ENCODE data around the gene TGFBR1. TPM values are rescaled to one million over a fixed set of nuclear protein-coding genes. Genes with fewer than 3 reads are reported as not detected.

Gene TGFBR1
- total RNA-seq, 1 donor from 2014 or later: 44.2 TPM

- DNase-seq: no peak
Observed at GRCh38 chr9:99171225-99172123, 66.6 kb downstream of the TGFBR1 start.

GRCh38 chr9:99172124-99173091, 67.5 kb downstream of the TGFBR1 start:
- no peak for DNase-seq

- no peak for DNase-seq
Observed at GRCh38 chr9:99173570-99174504, 68.9 kb downstream of the TGFBR1 start.

- no peak for DNase-seq
Observed at GRCh38 chr9:99176527-99177013, 71.7 kb downstream of the TGFBR1 start.

GRCh38 chr9:99177576-99178366, 72.9 kb downstream of the TGFBR1 start:
- no peak for DNase-seq

- DNase-seq: no peak
Observed at GRCh38 chr9:99178912-99179872, 74.3 kb downstream of the TGFBR1 start.

GRCh38 chr9:99180199-99180598, 75.3 kb downstream of the TGFBR1 start:
- no peak for DNase-seq

- DNase-seq: no peak
Observed at GRCh38 chr9:99180662-99181061, 75.7 kb downstream of the TGFBR1 start.

- DNase-seq: no peak
Observed at GRCh38 chr9:99181206-99181605, 76.3 kb downstream of the TGFBR1 start.

- no peak for DNase-seq
Observed at GRCh38 chr9:99181621-99182020, 76.7 kb downstream of the TGFBR1 start.

- DNase-seq: no peak
Observed at GRCh38 chr9:99182356-99182755, 77.4 kb downstream of the TGFBR1 start.

- no peak for DNase-seq
Observed at GRCh38 chr9:99183616-99184015, 78.7 kb downstream of the TGFBR1 start.

GRCh38 chr9:99184110-99184474, 79.2 kb downstream of the TGFBR1 start:
- no peak for DNase-seq

GRCh38 chr9:99184475-99185347, 79.8 kb downstream of the TGFBR1 start:
- DNase-seq: peak; percentile 85

- DNase-seq: no peak
Observed at GRCh38 chr9:99185348-99185632, 80.4 kb downstream of the TGFBR1 start.

- DNase-seq: no peak
Observed at GRCh38 chr9:99185934-99186333, 81.0 kb downstream of the TGFBR1 start.

- no peak for DNase-seq
Observed at GRCh38 chr9:99187311-99187710, 82.4 kb downstream of the TGFBR1 start.

GRCh38 chr9:99189186-99189585, 84.3 kb downstream of the TGFBR1 start:
- no peak for DNase-seq
